ENCODE results near the gene DCHS1. TPM values are rescaled to one million over a fixed set of nuclear protein-coding genes. Genes with fewer than 3 reads are reported as not detected.

DCHS1 gene
- total RNA-seq, 1 donor from 2014 or later, result 156 TPM

DNA sequence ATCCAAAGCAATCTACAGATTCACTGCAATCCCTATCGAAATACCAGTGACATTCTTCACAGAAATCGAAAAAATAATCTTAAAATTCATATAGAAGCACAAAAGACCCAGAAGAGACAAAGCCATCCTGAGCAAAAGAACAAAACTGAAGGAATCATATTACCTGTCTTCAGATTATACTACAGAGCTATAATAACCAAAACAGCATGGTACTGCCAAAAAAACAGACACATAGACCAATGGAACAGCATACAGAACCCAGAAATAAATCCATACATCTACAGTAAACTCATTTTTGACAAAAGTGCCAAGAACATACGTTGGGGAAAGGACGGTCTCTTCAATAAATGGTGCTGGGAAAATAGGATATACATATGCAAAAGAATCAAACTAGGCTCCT, 71.1 kb downstream of the DCHS1 start:
- H3K9me3 Mint-ChIP-seq (ENCODE audit: unreplicated experiment), result no peaks in the 10 kb centered on the region
- no peak for DNase-seq (ENCODE audit: low spot score)
- no peak overlapping the region for H3K27ac Mint-ChIP-seq (ENCODE audit: unreplicated experiment)
- TF ChIP-seq, protein P1, sequence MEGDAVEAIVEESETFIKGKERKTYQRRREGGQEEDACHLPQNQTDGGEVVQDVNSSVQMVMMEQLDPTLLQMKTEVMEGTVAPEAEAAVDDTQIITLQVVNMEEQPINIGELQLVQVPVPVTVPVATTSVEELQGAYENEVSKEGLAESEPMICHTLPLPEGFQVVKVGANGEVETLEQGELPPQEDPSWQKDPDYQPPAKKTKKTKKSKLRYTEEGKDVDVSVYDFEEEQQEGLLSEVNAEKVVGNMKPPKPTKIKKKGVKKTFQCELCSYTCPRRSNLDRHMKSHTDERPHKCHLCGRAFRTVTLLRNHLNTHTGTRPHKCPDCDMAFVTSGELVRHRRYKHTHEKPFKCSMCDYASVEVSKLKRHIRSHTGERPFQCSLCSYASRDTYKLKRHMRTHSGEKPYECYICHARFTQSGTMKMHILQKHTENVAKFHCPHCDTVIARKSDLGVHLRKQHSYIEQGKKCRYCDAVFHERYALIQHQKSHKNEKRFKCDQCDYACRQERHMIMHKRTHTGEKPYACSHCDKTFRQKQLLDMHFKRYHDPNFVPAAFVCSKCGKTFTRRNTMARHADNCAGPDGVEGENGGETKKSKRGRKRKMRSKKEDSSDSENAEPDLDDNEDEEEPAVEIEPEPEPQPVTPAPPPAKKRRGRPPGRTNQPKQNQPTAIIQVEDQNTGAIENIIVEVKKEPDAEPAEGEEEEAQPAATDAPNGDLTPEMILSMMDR (IDR thresholded peaks at IDR 0.05; ENCODE audit: unreplicated experiment), result no peak
- no peaks in the 10 kb centered on the region for H3K4me1 Mint-ChIP-seq (ENCODE audit: unreplicated experiment)
- no peaks in the 10 kb centered on the region for H3K27me3 Mint-ChIP-seq (ENCODE audit: unreplicated experiment)
- no peak overlapping the region for H3K4me3 Mint-ChIP-seq (ENCODE audit: unreplicated experiment)
- H3K36me3 Mint-ChIP-seq (ENCODE audit: low read depth, unreplicated experiment), result peaks cover 18% of the 10 kb centered on the region

DNA sequence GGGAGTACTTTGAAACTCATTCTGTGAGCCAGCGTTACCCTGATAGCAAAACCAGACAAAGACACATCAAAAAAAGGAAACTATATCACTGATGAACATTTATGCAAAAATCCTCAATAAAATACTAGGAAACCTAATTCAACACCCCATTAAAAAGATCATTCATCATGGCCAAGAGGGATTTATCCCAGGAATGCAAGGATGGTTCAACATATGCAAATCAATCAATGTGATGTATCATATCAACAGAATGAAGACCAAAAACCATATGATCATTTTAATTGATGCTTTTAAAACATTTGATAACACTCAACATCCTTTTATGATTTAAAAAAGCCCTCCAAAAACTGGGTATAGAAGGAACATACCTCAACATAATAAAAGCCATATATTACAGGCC, 72.0 kb downstream of the DCHS1 start:
- H3K9me3 Mint-ChIP-seq (ENCODE audit: unreplicated experiment), result no peaks in the 10 kb centered on the region
- TF ChIP-seq, protein P1 (IDR thresholded peaks at IDR 0.05; ENCODE audit: unreplicated experiment), result no peak
- no peak for DNase-seq (ENCODE audit: low spot score)

DNA sequence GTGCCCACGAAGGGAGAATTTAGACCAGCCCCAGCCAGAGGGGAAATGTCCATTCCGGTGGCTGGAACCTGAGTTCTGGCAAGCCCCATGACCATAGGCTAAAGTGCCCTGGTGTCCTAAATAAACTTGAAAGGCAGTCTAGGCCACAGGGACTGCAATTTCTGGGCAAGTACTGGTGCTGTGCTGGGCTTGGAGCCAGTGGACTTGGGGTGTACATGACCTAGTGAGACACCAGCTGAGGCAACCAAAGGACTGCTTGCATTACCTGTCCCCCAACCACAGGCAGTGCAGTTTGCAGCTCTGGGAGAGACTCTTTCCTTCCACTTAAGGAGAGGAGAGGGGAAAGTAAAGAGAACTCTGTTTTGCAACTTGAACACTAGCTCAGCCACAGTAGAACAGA, 75.9 kb downstream of the DCHS1 start:
- peaks cover 17% of the 10 kb centered on the region for H3K4me1 Mint-ChIP-seq (ENCODE audit: unreplicated experiment)
- H3K27ac Mint-ChIP-seq (ENCODE audit: unreplicated experiment), result no peak overlapping the region
- H3K4me3 Mint-ChIP-seq (ENCODE audit: unreplicated experiment), result no peak overlapping the region
- no peaks in the 10 kb centered on the region for H3K9me3 Mint-ChIP-seq (ENCODE audit: unreplicated experiment)
- no peaks in the 10 kb centered on the region for H3K27me3 Mint-ChIP-seq (ENCODE audit: unreplicated experiment)
- TF ChIP-seq, protein P1 (IDR thresholded peaks at IDR 0.05; ENCODE audit: unreplicated experiment), result no peak
- H3K36me3 Mint-ChIP-seq (ENCODE audit: low read depth, unreplicated experiment), result peaks cover 14% of the 10 kb centered on the region
- DNase-seq (ENCODE audit: low spot score), result no peak

More for the DNA sequence above, 72.0 kb downstream of the DCHS1 start:
- Mint-ChIP-seq H3K4me3 (ENCODE audit: unreplicated experiment) (no peak overlapping the region), H3K36me3 (ENCODE audit: low read depth, unreplicated experiment) (peaks cover 18% of the 10 kb centered on the region), H3K4me1 (ENCODE audit: unreplicated experiment) (no peaks in the 10 kb centered on the region), H3K27ac (ENCODE audit: unreplicated experiment) (no peak overlapping the region), H3K27me3 (ENCODE audit: unreplicated experiment) (no peaks in the 10 kb centered on the region)

DNA sequence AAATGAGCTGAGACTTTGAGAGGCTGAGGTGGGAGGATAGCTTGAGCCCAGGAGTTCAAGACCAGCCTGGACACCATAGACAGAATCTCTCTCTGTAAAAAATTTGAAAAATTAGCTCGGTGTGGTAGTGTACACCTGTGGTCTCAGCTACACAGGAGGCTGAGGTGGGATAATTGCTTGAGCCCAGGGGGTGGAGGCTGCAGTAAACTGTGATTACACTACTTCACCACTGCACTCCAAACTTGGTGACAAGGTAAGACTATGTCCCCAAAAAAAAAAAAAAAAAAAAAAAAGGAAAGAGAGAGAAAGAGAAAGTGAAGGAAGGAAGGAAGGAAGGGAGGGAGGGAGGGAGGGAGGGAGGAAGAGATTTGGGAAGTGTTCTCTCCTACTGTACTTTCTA, 77.5 kb downstream of the DCHS1 start:
- H3K27me3 Mint-ChIP-seq (ENCODE audit: unreplicated experiment), result no peaks in the 10 kb centered on the region
- peaks cover 4% of the 10 kb centered on the region for H3K36me3 Mint-ChIP-seq (ENCODE audit: low read depth, unreplicated experiment)
- no peak for DNase-seq (ENCODE audit: low spot score)
- H3K27ac Mint-ChIP-seq (ENCODE audit: unreplicated experiment), result no peak overlapping the region
- TF ChIP-seq, protein P1 (IDR thresholded peaks at IDR 0.05; ENCODE audit: unreplicated experiment), result no peak
- H3K4me1 Mint-ChIP-seq (ENCODE audit: unreplicated experiment), result peaks cover 17% of the 10 kb centered on the region
- H3K4me3 Mint-ChIP-seq (ENCODE audit: unreplicated experiment), result no peak overlapping the region
- no peaks in the 10 kb centered on the region for H3K9me3 Mint-ChIP-seq (ENCODE audit: unreplicated experiment)

DNA sequence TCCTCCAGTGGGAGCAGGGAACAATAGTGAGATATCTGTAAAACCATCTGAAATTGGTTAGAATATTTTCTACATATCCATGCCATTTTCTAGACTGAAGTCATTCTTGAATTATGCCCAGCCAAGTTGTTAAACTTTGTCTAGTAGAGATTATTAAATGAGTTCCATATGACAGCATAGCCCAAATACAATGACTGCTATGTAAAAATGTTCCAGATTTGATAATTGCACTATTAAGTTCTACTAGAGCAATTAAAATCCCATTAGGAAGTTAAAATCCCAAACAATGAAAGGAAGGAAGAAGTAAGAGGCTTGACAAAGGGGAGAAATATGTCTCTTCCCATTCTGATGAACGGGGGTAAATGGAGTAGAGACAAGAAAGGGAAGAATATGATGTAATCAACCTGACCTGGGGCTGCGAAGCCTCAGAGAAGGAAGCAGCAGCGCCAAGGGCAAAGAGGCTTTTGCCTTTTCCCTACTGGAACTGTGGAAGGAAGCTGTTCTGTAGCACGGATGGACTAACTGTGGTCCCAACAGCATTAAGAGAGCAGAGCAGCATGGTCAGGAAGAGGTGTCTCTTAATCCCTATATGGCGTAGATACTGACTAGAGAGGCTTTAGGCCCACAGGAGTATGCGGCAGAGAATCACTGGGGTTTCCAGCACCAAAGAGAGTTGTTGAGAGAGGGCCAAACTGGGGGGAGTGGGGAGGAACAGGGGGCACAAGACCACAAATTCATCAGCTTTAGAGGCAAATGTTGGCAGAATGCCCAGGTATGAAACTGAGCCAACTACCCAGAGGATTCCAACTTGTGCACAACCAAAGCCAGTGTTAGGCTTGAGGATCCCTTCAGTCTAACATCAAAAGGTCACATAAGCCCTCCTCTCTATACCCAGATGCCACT, 78.9 kb downstream of the DCHS1 start:
- no peaks in the 10 kb centered on the region for H3K36me3 Mint-ChIP-seq (ENCODE audit: low read depth, unreplicated experiment)
- peaks cover 17% of the 10 kb centered on the region for H3K4me1 Mint-ChIP-seq (ENCODE audit: unreplicated experiment)
- no peak overlapping the region for H3K27ac Mint-ChIP-seq (ENCODE audit: unreplicated experiment)
- H3K4me3 Mint-ChIP-seq (ENCODE audit: unreplicated experiment), result no peak overlapping the region
- H3K9me3 Mint-ChIP-seq (ENCODE audit: unreplicated experiment), result no peaks in the 10 kb centered on the region
- TF ChIP-seq, protein P1 (IDR thresholded peaks at IDR 0.05; ENCODE audit: unreplicated experiment), result no peak
- peaks cover 2% of the 10 kb centered on the region for H3K27me3 Mint-ChIP-seq (ENCODE audit: unreplicated experiment)
- no peak for DNase-seq (ENCODE audit: low spot score)

Measured in endothelial cell (in vitro differentiated cells).